Measurements from ENCODE around the gene DNAJC3.
A peak's percentile ranks its signal among the peaks of the same experiment; 100 is the strongest.
"Not testable (repeated sequence)": the region's sequence is repeated elsewhere in the genome, so short reads cannot be mapped to it uniquely, and the experiment has no call there.

The DNAJC3 gene

GRCh38 chr13:95676105-95676761 lies 706 bp upstream of the DNAJC3 start:
- DNase-seq, result no peak

GRCh38 chr13:95677564-95678266 lies 776 bp downstream of the DNAJC3 start:
- DNase-seq, result no peak

GRCh38 chr13:95678967-95679366 lies 2.0 kb downstream of the DNAJC3 start:
- DNase-seq, result no peak

- DNase-seq, result no peak
Observed at GRCh38 chr13:95679722-95680121, 2.8 kb downstream of the DNAJC3 start.

GRCh38 chr13:95684418-95684817 lies 7.5 kb downstream of the DNAJC3 start:
- no peak for DNase-seq

- DNase-seq, result not testable (repeated sequence)
Observed at GRCh38 chr13:95684960-95685359, 8.0 kb downstream of the DNAJC3 start.

- no peak for DNase-seq
Observed at GRCh38 chr13:95689582-95689926, 12.6 kb downstream of the DNAJC3 start.

GRCh38 chr13:95690986-95691385 lies 14.0 kb downstream of the DNAJC3 start:
- not testable (repeated sequence) for DNase-seq

- DNase-seq, result no peak
Observed at GRCh38 chr13:95697052-95697680, 20.2 kb downstream of the DNAJC3 start.

- DNase-seq, result peak; percentile 18
Observed at GRCh38 chr13:95698047-95698749, 21.3 kb downstream of the DNAJC3 start.

- no peak for DNase-seq
Observed at GRCh38 chr13:95703576-95703975, 26.6 kb downstream of the DNAJC3 start.

- DNase-seq, result no peak
Observed at GRCh38 chr13:95704510-95704909, 27.6 kb downstream of the DNAJC3 start.

- DNase-seq, result no peak
Observed at GRCh38 chr13:95706356-95706755, 29.4 kb downstream of the DNAJC3 start.

- DNase-seq, result no peak
Observed at GRCh38 chr13:95707035-95707434, 30.1 kb downstream of the DNAJC3 start.

GRCh38 chr13:95707442-95708390 lies 30.8 kb downstream of the DNAJC3 start:
- DNase-seq, result no peak

GRCh38 chr13:95708391-95708774 lies 31.4 kb downstream of the DNAJC3 start:
- no peak for DNase-seq

- DNase-seq, result no peak
Observed at GRCh38 chr13:95708811-95709500, 32.0 kb downstream of the DNAJC3 start.

GRCh38 chr13:95710313-95710712 lies 33.4 kb downstream of the DNAJC3 start:
- DNase-seq, result peak; percentile 10

GRCh38 chr13:95712846-95713245 lies 35.9 kb downstream of the DNAJC3 start:
- DNase-seq, result not testable (repeated sequence)

- no peak for DNase-seq
Observed at GRCh38 chr13:95713651-95714050, 36.7 kb downstream of the DNAJC3 start.

GRCh38 chr13:95714142-95714832 lies 37.3 kb downstream of the DNAJC3 start:
- DNase-seq, result no peak
